HS-5 (cell line): Measurements from ENCODE around the gene RHOT1.
"Not testable (repeated sequence)": the region's sequence is repeated elsewhere in the genome, so short reads cannot be mapped to it uniquely, and the experiment has no call there.

Source experiments
- DNase-seq: peaks from one replicate; pipeline ENCODE4 v3.0.0-alpha.2; 2012; ENCODE audit warnings: low read depth

The RHOT1 gene

DNA sequence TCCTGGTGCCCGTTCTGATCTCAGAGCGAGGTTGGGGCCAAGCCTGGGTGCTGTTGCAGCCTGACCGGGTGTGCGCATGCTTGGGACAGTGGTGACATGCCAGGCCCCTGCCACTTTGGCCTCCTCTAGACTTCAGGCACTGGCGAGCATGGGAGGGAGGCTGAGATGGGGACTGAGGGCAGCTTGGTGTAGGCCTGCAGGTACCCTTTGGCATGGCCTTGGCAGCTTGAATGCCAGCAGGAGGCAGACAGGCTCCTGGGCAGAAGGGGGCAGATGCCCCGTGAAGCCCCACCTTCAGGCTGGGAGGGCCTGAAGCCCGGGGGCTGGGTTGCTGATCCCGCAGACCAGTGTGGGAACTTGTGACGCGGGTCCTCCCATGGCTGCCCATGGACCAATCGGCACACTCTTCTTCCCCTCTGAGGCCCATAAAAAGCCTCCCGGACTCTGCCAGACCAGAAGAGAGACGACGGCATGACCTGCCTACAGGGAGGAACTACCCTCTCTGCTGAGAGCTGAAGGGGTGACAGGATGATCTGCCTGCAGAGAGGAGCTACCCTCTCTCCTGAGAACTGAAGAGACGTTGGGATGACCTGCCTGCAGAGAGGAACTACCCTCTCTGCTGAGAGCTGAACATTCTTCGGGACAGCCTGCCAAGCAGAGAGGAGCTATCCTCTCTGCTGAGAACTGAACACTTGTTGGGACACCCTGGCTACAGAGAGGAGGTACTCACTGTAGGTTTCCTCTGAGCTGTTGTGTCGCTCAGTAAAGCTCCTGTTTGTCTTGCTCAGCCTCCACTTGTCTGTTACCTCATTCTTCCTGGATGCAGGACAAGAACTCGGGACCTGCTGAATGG is 17.5 kb downstream of the RHOT1 start:
- no peak for DNase-seq

DNA sequence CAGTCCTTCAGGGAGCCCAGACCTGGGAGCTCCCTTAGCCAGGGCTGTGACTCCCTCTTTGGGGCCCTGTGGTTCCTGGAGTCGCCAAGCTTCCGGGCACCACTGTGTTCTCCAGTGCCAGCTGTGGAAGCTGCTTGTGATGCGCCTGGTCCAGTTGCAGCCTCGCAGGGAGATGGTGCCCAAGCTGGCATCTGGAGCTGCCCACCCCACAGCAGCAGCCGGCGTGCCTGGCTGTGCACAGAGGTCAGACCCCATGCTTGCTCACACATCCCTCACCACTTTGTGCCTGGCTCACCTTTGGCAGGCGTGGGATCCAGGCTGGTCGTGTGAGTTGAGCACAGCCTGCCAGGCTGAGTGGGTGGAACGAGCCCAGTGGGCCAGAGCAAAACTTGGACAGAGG is 18.2 kb downstream of the RHOT1 start:
- no peak for DNase-seq

DNA sequence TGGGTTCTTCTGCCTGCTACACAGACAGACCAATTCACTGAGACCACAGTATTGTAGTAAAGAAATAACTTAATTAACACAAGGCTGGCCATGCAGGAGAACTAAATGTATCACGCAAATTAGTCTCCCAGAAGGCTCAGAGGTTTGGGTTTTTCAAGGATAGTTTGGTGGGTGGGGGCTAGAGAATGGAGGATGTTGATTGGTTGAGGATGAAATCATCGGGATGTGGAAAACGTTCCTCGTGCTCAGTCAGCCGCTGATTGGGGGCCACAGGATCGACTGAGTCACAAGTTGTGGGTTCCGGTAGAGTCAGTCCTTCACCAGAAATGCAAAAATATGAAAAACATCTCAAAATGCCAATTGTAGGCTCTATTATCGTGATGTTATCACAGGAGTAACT is 18.7 kb downstream of the RHOT1 start:
- DNase-seq: no peak

DNA sequence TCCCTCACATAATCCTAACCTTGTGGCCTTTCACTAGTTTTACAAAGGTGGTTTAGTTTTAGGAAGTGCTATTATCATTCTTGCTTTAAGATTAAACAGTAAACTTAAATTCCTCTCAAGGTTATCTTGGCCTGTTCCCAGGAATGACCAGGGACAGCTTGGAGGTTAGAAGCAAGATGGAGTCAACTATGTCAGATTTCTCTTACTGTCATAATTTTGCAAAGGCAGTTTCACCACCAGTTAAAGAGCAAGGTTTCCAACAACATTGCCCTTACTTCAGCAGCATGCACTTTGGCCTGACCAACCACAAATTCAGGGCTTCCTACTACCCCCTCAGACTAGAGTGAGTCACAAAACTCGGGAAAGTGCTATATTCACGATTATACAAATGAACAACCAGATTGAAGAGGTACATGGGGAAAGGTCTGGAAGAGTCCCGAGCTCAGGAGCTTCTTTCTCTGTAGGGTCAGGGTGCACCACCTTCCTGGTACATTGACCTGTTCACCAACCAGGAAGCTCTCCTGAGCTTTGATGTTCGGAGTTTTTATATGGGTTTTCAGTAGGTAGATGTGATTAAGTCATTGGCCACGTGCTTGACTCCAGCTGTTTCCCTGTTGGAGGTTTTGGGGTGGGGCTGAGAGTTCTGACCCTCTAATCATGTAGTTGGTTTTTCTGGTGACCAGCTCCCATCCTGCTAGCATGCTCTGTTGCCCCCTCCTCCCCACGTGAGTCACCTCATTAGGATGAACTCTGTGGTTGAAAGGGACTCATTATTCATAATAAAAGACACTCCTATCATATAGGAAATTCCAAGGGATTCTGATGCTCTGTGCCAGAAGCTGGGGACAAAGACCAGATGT is 19.4 kb downstream of the RHOT1 start:
- peak; percentile 92 for DNase-seq

DNA sequence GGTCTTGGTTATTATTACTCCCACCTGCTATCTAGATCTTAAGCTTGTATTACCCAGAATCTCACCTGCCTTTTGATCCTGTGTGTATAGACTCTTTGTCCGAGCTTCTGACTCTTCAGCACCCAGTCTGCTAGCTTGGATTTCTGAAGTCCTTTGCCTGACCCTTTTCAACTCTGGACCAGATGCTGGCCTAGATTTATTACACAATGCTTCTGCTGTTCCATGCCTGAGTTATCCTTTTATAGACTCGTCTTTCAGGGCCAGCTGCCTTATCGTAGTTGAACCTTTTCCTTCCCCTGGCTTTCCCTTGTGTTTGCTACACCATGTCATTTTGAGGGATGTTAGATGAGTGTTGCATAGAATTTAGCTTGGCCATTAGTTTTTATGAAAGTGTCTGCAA is 32.6 kb downstream of the RHOT1 start:
- no peak for DNase-seq

DNA sequence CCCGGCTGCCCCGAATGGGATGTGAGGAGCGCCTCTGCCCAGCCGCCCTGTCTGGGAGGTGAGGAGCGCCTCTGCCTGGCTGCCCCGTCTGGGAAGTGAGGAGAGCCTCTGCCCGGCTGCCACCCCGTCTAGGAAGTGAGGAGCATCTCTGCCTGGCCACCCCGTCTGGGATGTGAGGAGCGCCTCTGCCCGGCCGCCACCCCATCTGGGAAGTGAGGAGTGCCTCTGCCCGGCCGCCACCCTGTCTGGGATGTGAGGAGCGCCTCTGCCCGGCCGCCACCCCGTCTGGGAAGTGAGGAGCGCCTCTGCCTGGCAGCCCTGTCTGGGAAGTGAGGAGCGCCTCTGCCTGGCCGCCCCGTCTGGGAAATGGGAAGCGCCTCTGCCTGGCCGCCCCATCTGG is 36.4 kb downstream of the RHOT1 start:
- DNase-seq: not testable (repeated sequence)

DNA sequence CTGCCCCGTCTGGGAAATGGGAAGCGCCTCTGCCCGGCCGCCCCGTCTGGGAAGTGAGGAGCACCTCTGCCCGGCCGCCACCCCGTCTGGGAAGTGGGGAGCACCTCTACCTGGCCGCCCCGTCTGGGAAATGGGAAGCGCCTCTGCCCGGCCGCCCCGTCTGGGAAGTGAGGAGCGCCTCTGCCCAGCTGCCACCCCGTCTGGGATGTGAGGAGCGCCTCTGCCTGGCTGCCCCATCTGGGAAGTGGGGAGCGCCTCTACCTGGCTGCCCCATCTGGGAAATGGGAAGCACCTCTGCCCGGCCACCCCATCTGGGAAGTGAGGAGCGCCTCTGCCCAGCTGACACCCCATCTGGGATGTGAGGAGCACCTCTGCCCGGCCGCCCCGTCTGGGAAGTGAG is 36.8 kb downstream of the RHOT1 start:
- not testable (repeated sequence) for DNase-seq

DNA sequence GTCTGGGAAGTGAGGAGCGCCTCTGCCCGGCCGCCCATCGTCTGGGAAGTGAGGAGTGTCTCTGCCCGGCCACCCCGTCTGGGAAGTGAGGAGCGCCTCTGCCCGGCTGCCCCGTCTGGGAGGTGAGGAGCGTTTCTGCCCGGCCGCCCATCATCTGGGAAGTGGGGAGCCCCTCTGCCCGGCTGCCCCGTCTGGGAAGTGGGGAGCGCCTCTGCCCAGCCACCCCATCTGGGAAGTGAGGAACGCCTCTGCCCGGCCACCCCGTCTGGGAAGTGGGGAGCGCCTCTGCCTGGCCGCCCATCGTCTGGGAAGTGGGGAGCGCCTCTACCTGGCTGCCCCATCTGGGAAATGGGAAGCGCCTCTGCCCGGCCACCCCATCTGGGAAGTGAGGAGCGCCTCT is 37.2 kb downstream of the RHOT1 start:
- DNase-seq: not testable (repeated sequence)

DNA sequence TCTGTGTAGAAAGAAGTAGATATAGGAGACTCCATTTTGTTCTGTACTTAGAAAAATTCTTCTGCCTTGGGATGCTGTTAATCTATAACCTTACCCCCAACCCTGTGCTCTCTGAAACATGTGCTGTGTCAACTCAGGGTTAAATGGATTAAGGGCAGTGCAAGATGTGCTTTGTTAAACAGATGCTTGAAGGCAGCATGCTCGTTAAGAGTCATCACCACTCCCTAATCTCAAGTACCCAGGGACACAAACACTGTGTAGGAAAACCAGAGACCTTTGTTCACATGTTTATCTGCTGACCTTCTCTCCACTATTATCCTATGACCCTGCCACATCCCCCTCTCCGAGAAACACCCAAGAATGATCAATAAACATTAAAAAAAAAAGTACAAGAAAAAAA is 38.0 kb downstream of the RHOT1 start:
- not testable (repeated sequence) for DNase-seq

DNA sequence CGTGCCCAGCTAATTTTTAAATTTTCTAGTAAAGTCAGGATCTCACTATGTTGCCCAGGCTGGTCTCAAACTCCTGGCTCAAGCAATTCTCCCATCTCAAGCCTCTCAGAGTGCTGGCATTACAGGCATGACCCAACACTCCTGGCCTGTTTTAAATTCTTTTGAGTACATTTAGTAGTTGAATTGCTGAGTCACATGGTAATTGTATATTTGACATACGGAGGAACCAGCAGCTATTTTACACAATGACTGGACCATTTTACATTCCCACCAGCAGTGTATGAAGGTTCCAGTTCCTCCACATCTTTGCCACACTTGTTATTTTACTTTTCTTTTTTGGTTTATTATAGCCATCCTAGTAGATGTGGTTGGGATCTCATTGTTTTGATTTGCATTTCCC is 43.6 kb downstream of the RHOT1 start:
- DNase-seq: no peak

DNA sequence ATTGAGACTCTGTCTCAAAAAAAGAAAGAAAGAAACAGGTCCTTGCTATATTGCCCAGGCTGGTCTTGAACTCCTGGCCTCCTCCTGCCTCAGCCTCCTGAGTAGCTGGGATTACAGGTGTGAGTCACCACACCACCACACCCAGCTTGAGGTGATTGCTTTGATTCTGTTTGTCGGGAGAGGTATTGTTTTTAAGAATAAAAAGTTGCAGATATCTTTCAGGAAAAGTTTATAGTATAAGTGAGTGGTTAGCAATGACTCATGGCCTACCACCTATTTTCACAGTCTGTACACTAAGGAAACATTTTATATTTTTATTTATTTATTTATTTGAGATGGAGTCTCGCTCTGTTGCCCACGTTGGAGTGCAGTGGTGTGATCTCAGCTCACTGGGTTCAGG is 45.0 kb downstream of the RHOT1 start:
- no peak for DNase-seq

DNA sequence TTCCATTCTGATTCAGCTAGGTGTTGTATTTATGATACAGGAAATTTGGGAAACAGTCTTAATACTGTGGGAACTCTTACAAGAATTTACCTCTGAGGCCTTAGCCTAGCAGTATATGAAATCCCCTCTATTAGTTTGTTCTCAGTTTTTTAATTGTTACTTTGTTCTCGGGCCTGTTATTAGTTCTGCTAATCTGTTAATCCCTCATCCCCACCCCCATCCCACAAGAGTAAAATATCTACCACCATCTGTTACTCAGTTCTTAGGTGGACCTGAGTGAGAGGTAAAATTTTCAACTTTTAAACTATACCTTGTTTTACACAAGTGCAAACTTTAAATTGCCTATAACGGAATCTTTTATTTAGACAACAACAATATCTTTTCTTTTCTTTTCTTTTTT is 47.0 kb downstream of the RHOT1 start:
- DNase-seq: no peak

DNA sequence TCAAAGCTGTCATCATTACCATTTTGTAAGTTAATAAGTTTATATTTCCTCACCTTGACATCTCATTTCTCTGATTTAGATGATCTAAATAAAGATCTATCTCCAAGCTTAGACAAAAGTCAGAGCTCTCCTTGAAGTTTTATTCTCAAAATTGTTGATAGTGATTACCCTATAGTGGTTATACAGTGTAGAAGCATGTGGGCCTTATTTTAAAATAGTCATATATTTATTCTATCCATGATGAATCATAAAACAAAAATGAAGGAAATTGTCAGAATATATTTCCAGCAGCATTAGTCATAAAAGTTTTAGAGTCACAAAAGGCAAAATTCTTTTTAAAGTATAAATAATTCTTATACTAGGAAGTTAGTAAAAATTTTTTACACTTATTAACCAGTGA is 49.0 kb downstream of the RHOT1 start:
- no peak for DNase-seq

DNA sequence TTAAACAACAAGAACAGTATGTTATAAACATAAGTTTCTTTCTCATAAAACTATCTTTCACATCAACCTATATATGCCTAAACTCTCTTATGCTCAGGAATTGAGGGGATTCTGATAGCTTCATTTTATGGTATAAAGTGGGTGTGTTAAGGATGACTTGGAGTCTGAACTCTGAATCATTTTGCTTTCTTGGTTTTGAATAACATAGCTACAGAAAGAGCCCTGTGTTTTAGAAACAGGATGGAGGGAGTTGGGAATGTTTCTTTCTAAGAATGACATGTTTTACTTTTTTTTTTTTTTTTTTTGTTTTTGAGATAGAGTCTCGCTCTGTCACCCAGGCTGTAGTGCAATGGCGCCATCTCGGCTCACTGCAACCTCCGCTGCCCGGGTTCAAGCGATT is 50.1 kb downstream of the RHOT1 start:
- DNase-seq: no peak

DNA sequence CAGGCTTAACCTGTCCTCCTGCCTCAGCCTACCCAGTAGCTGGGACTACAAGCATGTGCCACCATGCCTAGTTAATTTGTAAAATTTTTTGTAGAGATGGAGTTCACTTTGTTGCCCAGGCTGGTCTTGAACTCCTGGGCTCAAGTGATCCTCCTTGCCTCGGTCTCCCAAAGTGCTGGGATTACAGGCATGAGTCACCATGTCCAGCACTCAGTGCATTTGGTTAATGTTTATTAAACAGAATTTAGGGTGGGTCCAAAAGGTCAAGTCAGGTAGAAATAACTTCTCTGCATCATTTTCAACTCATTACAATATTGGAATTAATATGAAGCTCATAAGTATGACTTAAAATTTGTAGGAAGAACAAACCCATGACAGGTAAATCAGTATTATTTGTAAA is 55.7 kb downstream of the RHOT1 start:
- DNase-seq: no peak

DNA sequence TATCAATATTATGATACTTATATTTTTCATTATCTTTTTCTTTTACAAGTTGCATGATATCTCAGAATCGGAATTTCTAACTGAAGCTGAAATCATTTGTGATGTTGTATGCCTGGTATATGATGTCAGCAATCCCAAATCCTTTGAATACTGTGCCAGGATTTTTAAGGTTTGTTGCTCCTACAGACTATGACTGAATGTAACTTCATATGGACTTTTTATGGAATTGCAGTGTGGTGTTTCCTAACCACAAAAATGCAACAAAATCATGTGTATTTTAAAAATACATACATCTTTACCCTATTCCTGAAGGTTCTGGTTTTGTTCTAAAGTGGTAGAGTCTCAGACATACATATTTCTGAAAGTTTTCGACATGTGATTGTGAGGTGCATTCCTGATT is 64.6 kb downstream of the RHOT1 start:
- no peak for DNase-seq

DNA sequence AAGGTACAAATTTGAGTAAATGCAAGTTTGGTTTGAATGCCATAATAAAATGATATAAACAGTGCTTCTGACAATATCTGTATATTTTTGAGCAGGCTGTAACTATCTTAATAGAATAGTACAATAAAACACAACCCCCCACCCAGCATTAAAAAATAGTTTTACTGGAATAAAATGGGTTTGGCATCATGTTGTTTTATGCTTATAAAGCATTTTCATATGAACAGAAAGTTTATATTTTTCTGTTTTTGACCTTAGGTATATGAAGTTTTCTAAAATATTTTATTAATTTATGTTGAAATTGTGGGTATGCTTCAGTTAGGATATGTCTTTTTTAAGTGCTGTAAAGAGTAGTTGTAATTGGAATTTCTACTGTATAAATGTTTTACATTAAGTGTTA is 66.1 kb downstream of the RHOT1 start:
- DNase-seq: no peak

DNA sequence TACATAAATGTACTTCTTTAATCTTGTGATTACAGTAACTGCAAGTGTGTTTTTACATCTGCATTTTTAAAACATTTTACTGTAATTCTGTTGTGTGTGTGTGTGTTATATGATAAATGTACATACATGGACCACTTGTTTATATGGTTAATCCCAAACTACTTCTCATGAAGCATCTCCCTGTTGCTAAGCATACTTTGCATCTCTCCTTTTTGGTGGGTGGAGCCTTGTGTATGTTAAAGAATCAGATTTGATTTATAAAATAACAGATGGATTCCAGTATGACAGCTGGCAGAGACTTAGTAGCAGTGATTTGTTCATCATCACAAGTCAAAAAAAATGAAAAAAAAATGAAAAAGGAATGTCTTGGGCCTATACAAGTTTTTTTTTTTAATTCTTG is 67.3 kb downstream of the RHOT1 start:
- DNase-seq: no peak

DNA sequence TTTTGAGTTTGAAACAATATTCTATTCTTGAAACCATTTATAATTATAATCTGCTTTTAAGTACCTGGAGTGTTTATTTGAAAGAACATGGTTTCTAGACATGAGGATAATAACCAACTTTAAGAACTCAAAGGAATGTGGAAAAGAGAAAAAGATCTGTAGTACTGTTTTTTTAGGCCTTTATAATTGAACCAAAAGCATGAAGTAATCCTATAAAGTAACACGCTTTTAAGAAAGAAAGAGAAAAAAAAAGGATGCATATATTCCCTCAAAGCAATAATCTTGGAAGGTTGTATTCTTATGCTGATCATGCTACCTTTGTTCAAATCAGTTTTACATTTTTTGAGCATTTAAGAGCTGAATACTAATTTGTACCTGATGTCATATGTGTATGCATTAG is 69.4 kb downstream of the RHOT1 start:
- no peak for DNase-seq

DNA sequence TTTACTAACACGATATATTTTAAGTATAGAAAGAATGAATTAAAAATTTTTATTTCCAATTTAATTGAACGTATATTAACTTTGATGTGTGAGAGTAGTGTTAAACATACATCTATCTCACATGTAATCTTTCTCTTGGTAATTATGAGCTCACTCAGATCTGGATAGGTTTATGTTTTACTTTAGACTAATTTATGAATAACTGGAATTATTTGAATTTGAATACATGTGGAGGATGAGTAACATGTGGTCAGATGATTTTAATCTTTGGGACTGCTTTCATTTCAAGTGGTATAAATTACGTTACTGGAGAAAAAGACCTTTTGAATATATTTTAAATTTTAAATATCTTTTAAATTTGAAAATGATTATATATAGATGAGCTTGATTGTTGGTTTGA is 73.4 kb downstream of the RHOT1 start:
- no peak for DNase-seq

DNA sequence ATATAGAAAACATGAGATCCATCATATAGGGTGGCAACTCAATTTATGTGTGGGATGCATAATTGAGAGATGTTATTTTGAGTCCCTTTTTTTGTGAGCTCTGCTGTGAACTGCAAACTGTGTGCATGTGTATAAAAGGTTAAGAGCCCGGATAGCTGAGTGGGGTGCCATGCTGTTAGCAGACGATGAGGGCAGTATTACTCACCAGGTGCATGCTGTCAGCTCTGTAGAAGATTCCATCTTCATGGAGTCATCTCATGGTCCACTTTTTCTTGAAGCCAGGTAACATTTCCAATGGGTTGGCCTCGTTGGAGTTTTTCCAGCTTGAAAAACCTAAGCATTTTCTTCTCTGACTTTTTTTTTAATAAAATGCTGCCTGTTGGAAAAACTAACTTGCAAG is 80.3 kb downstream of the RHOT1 start:
- no peak for DNase-seq

DNA sequence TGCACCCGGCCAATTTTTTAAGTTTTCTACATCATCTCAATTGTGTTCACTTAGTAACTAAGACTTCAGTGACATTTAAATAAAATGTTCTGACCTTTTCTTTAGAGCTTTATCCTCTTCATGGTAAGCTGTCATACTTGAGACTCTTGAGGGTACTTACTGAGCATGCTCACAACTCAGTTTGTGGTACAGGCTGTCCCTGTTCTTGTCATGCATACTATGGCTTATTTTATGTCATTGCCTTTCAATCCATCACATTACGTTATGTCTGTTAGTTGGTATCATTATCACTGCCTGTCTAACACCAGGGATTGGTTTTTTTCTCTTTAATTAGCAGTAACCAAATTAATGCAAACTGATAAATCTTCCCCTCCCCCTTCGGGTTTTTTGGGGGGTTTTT is 81.4 kb downstream of the RHOT1 start:
- no peak for DNase-seq

DNA sequence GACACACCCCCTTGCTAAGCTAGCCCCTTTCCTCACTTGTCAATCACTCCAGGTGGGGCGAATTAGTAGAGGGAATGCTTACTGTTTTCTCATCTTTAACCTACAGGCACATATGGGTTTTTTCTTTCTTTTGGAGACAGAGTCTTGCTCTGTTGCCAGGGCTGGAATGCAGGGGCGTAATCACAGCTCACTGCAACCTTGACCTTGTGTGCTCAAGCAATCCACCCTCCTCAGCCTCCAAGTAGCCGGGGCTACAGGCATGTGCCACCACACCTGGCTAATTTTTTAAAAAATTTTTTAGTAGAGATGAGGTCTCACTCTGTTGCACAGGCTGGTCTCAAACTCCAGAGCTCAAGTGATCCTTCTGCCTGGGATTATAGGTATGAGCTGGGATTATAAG is 84.6 kb downstream of the RHOT1 start:
- no peak for DNase-seq
